HUES64 (cell line): ENCODE results near the gene DNAAF2.

Source experiments
- H3K27ac ChIP-seq: 2 replicates; pipeline ENCODE4 v1.7.0; 2013; ENCODE audit warnings: low read depth, low read length, inconsistent platforms
- H3K27me3 ChIP-seq: 2 replicates; pipeline ENCODE4 v1.6.1; 2013; ENCODE audit warnings: mild to moderate bottlenecking, low read length; ENCODE audit not compliant: insufficient read depth
- H3K36me3 ChIP-seq: 2 replicates; pipeline ENCODE4 v1.6.1; 2013; ENCODE audit warnings: mild to moderate bottlenecking, low read length; ENCODE audit not compliant: insufficient read depth
- H3K4me1 ChIP-seq: 2 replicates; pipeline ENCODE4 v1.6.1; 2013; ENCODE audit warnings: mild to moderate bottlenecking, low read length, moderate library complexity; ENCODE audit not compliant: insufficient read depth
- H3K4me3 ChIP-seq: 2 replicates; pipeline ENCODE4 v1.5.1; 2013; ENCODE audit warnings: mild to moderate bottlenecking, low read length, moderate library complexity
- H3K9ac ChIP-seq: 2 replicates; pipeline ENCODE4 v1.6.1; 2013; ENCODE audit warnings: mild to moderate bottlenecking, low read depth, low read length
- H3K9me3 ChIP-seq: 2 replicates; pipeline ENCODE4 v1.6.1; 2013; ENCODE audit warnings: low read depth, low read length; ENCODE audit not compliant: insufficient read depth
- WGBS: fragments of 150-250, 120-280 bp; methylation state at CpG from one replicate; pipeline ENCODE4 v1.1.7; 2013; ENCODE audit warnings: missing lambda C conversion rate; 5-methylcytosine and 5-hydroxymethylcytosine counted together

The DNAAF2 gene

DNA sequence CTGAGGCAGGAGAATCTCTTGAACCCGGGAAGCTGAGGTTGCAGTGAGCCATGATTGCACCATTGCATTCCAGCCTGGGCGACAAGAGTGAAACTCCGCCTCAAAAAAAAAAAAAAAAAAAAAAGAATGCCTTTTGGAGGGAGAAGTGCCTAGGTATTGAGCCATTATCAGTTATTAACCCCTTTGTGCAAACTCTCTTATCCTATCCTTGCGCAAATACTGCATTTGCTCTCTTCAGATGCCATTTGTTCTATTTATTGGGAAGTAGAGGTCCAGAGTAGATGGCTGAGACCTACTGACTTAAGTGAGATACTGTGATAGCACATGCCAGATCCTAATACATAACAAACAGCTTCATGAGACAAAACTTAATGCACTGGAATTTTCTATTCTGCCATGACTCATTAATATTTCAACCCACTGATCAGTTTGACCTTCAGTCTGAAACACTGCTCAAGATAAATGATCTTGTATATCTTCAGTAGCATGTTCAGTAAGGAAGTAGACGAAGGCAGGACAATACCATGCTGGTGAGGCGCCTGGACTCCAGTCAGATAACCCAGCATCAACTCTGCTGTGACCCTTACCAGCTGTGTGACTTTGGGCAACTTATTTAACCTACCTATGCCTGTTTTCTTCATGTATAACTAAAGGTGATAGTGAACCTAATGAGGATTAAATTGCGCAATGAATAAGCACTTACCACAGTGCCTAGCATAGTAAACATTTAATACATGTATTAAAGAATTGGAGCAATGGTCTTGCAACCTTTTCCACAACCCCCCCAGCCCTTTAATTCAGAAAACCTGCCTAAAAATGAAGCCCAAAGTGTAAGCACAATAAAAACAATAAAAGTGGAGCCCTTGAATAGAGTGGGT, 5.7 kb upstream of the DNAAF2 start:
- WGBS = 90% methylated on average over 6 of the region's 7 CpGs
- H3K4me1 ChIP-seq = no peaks in the 10 kb centered on the region
- H3K9me3 ChIP-seq = no peaks in the 10 kb centered on the region
- H3K9ac ChIP-seq = no peak overlapping the region
- H3K4me3 ChIP-seq = no peak overlapping the region
- no peaks in the 10 kb centered on the region for H3K27me3 ChIP-seq
- H3K27ac ChIP-seq = no peak overlapping the region
- H3K36me3 ChIP-seq = peaks cover 60% of the 10 kb centered on the region

GRCh38 chr14:49637534-49638078, 2.6 kb upstream of the DNAAF2 start:
- 96% methylated on average over 2 of the region's 3 CpGs for WGBS
- no peaks in the 10 kb centered on the region for H3K9me3 ChIP-seq

GRCh38 chr14:49636866-49637265, 1.8 kb upstream of the DNAAF2 start:
- WGBS = 96% methylated on average over 1 of the region's 1 CpG
- Histone ChIP-seq H3K4me1 (peaks cover 2% of the 10 kb centered on the region; the same call in 1 of the 2 replicates), H3K4me3 (no peak overlapping the region), H3K9ac (no peak overlapping the region), H3K27me3 (no peaks in the 10 kb centered on the region), H3K27ac (no peak overlapping the region), H3K9me3 (no peaks in the 10 kb centered on the region), H3K36me3 (peaks cover 44% of the 10 kb centered on the region)

More at GRCh38 chr14:49637534-49638078, 2.6 kb upstream of the DNAAF2 start:
- H3K4me3 ChIP-seq = no peak overlapping the region
- H3K4me1 ChIP-seq = no peaks in the 10 kb centered on the region
- no peak overlapping the region for H3K27ac ChIP-seq
- H3K9ac ChIP-seq = no peak overlapping the region
- no peaks in the 10 kb centered on the region for H3K27me3 ChIP-seq
- peaks cover 51% of the 10 kb centered on the region for H3K36me3 ChIP-seq

GRCh38 chr14:49633640-49634546, 1.2 kb downstream of the DNAAF2 start:
- H3K4me1 ChIP-seq = peaks cover 7% of the 10 kb centered on the region; the same call in 1 of the 2 replicates
- peak overlapping the region; percentile 98 for H3K9ac ChIP-seq
- peak overlapping the region; percentile 82 for H3K4me3 ChIP-seq
- peak overlapping the region; percentile 96 for H3K27ac ChIP-seq
- no peaks in the 10 kb centered on the region for H3K27me3 ChIP-seq
- H3K36me3 ChIP-seq = peaks cover 39% of the 10 kb centered on the region
- under 1% methylated on average over 101 of the region's 101 CpGs for WGBS
- H3K9me3 ChIP-seq = no peaks in the 10 kb centered on the region

- H3K36me3 ChIP-seq = peaks cover 64% of the 10 kb centered on the region
- H3K27ac ChIP-seq = no peak overlapping the region
- 92% methylated on average over 6 of the region's 6 CpGs for WGBS
Measured at GRCh38 chr14:49623941-49624839, 10.9 kb downstream of the DNAAF2 start.

DNA sequence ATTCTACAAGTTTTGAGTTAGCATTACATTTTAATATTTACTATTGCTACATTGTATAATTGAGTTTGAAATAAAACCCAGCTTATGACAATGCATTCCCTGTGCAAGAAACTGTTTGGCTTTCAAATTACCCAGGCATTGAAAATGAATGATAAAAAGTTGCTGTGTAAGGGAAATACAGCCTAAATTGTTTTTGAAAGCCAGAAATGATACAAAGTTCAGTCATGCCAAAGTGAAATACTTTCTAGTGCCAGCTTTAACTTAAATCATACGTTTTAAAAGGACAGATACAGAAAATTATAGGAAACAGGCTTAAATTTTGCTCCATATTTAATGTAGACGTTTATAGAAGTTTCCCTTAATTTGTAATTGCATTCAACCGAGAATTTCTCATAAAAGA, 11.7 kb downstream of the DNAAF2 start:
- no peaks in the 10 kb centered on the region for H3K27me3 ChIP-seq
- H3K4me3 ChIP-seq = no peak overlapping the region
- no peak overlapping the region for H3K27ac ChIP-seq
- H3K9ac ChIP-seq = no peak overlapping the region
- WGBS = 100% methylated on average over 3 of the region's 3 CpGs
- H3K4me1 ChIP-seq = peaks cover 17% of the 10 kb centered on the region
- H3K9me3 ChIP-seq = no peaks in the 10 kb centered on the region
- peaks cover 68% of the 10 kb centered on the region for H3K36me3 ChIP-seq

More at GRCh38 chr14:49623941-49624839, 10.9 kb downstream of the DNAAF2 start:
- H3K9ac ChIP-seq = no peak overlapping the region
- no peak overlapping the region for H3K4me3 ChIP-seq
- no peaks in the 10 kb centered on the region for H3K27me3 ChIP-seq
- no peaks in the 10 kb centered on the region for H3K9me3 ChIP-seq
- peaks cover 17% of the 10 kb centered on the region for H3K4me1 ChIP-seq

GRCh38 chr14:49622022-49622607, 12.9 kb downstream of the DNAAF2 start:
- Histone ChIP-seq H3K9ac (no peak overlapping the region), H3K27me3 (no peaks in the 10 kb centered on the region), H3K27ac (no peak overlapping the region), H3K9me3 (no peaks in the 10 kb centered on the region), H3K4me1 (peaks cover 17% of the 10 kb centered on the region), H3K4me3 (peak overlapping the region; percentile 90), H3K36me3 (peaks cover 69% of the 10 kb centered on the region)
- 75% methylated on average over 3 of the region's 3 CpGs for WGBS

DNA sequence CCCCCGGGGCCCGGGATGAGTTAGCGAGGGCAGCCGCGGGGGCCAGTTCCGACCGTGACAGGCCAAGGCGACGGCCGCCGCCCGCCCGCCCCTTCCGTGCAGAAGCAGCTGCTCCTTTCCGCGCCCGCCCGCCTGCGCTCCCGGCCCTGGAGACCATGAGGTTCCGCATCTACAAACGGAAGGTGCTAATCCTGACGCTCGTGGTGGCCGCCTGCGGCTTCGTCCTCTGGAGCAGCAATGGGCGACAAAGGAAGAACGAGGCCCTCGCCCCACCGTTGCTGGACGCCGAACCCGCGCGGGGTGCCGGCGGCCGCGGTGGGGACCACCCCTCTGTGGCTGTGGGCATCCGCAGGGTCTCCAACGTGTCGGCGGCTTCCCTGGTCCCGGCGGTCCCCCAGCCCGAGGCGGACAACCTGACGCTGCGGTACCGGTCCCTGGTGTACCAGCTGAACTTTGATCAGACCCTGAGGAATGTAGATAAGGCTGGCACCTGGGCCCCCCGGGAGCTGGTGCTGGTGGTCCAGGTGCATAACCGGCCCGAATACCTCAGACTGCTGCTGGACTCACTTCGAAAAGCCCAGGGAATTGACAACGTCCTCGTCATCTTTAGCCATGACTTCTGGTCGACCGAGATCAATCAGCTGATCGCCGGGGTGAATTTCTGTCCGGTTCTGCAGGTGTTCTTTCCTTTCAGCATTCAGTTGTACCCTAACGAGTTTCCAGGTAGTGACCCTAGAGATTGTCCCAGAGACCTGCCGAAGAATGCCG, 13.7 kb downstream of the DNAAF2 start:
- Histone ChIP-seq H3K4me1 (peaks cover 17% of the 10 kb centered on the region), H3K9ac (peak overlapping the region; percentile 74), H3K9me3 (no peaks in the 10 kb centered on the region), H3K4me3 (peak overlapping the region; percentile 90), H3K36me3 (peaks cover 63% of the 10 kb centered on the region), H3K27ac (peak overlapping the region; percentile 60), H3K27me3 (no peaks in the 10 kb centered on the region)
- WGBS = 4% methylated on average over 65 of the region's 65 CpGs

GRCh38 chr14:49620182-49621113, 14.6 kb downstream of the DNAAF2 start, which contains the start of the genes MGAT2 and RPL36AL:
Gene MGAT2, plus strand, starts transcription at chr14:49620799. Its CDS starts 470 bp downstream, at chr14:49621269.
Gene RPL36AL, minus strand, starts transcription at chr14:49620626. Its CDS starts 1,522 bp downstream, at chr14:49619104.
- peaks cover 17% of the 10 kb centered on the region for H3K4me1 ChIP-seq
- H3K9ac ChIP-seq = peak within 1 kb of the TSS; percentile 95
- WGBS = under 1% methylated on average over 85 of the region's 85 CpGs
- H3K36me3 ChIP-seq = peaks cover 55% of the 10 kb centered on the region
- H3K4me3 ChIP-seq = peak within 1 kb of the TSS; percentile 90
- H3K27me3 ChIP-seq = no peaks in the 10 kb centered on the region
- H3K9me3 ChIP-seq = no peaks in the 10 kb centered on the region
- peak within 1 kb of the TSS; percentile 95 for H3K27ac ChIP-seq
